Keratinocyte (primary cell): ENCODE measurements around the gene ABAT.
"Not testable (repeated sequence)": the region's sequence is repeated elsewhere in the genome, so short reads cannot be mapped to it uniquely, and the experiment has no call there.

Experiments
- EZH2 ChIP-seq: IDR thresholded peaks from one replicate; pipeline ENCODE4 v1.6.1; 2012; ENCODE audit warnings: inconsistent platforms, mild to moderate bottlenecking, low read length, moderate library complexity
- TF ChIP-seq, protein P1 (sequence below), 3 experiments: IDR thresholded peaks in 1 of 3; conservative IDR thresholded peaks in 1 of 3; optimal IDR thresholded peaks in 1 of 3; 2 replicates in 2 of 3; 3 replicates in 1 of 3; pipeline versions ENCODE3 to v1.5.1; 2011; ENCODE audit warnings: low read length in 3 of 3, mild to moderate bottlenecking in 3 of 3, moderate library complexity in 2 of 3, control low read depth in 1 of 3, inconsistent platforms in 1 of 3; ENCODE audit not compliant: insufficient read depth in 2 of 3; ENCODE audit errors: extremely low read depth in 1 of 3

DNA sequence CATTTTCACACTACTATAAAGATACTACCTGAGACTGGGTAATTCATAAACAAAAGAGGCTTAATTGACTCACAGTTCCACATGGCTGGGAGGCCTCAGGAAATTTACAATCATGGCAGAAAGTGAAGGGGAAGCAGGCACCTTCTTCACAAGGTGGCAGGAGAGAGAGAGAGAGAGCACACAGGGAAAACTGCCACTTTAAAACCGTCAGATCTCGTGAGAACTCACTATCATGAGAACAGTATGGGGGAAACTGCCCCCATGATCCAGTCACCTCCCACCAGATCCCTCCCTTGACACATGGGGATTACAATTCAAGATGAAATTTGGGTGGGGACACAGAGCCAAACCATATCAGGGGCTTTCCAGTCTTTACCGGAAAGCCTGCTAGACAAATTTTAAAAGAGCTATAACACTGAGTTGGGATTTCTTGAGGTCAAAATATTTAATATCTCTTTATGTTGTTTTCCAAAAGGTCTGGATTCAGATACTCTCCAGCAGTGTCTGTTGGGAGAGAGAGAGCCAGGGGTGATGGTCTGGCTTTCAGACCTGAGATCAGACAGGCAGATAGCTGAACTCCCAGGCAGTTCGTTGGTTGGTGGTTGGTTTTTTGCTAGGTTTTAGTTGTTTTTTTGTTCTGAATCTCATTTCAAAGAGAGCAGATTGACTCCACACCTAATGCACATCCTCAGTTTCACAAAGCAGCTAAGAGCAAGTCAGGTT, 30.8 kb downstream of the ABAT start:
- TF ChIP-seq, protein P1, sequence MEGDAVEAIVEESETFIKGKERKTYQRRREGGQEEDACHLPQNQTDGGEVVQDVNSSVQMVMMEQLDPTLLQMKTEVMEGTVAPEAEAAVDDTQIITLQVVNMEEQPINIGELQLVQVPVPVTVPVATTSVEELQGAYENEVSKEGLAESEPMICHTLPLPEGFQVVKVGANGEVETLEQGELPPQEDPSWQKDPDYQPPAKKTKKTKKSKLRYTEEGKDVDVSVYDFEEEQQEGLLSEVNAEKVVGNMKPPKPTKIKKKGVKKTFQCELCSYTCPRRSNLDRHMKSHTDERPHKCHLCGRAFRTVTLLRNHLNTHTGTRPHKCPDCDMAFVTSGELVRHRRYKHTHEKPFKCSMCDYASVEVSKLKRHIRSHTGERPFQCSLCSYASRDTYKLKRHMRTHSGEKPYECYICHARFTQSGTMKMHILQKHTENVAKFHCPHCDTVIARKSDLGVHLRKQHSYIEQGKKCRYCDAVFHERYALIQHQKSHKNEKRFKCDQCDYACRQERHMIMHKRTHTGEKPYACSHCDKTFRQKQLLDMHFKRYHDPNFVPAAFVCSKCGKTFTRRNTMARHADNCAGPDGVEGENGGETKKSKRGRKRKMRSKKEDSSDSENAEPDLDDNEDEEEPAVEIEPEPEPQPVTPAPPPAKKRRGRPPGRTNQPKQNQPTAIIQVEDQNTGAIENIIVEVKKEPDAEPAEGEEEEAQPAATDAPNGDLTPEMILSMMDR (optimal IDR thresholded peaks at IDR 0.05 in 1 of 3, IDR thresholded peaks at IDR 0.05 in 1 of 3, conservative IDR thresholded peaks at IDR 0.05 in 1 of 3; ENCODE audit: extremely low read depth in 1 of 3, insufficient read depth in 2 of 3, low read length in 3 of 3): not testable (repeated sequence)
- TF ChIP-seq EZH2: not testable (repeated sequence)
